ENCODE data around the gene ZNF438. TPM values are rescaled to one million over a fixed set of nuclear protein-coding genes. Genes with fewer than 3 reads are reported as not detected.
A peak's percentile ranks its signal among the peaks of the same experiment; 100 is the strongest.
"Not testable (repeated sequence)": the region's sequence is repeated elsewhere in the genome, so short reads cannot be mapped to it uniquely, and the experiment has no call there.

ZNF438 gene
- polyA plus RNA-seq, 1 experiment = 5.0 TPM

- Histone ChIP-seq H3K9me3 (ENCODE audit: control insufficient read depth, insufficient read depth, low read length) (peaks cover 3% of the 10 kb centered on the region; the same call in 1 of the 2 replicates), H3K4me3 (ENCODE audit: low read depth, low read length) (peak overlapping the region; percentile 68), H3K27ac (ENCODE audit: low read depth, low read length) (peak overlapping the region; percentile 93), H3K27me3 (ENCODE audit: control insufficient read depth, insufficient read depth, low read length) (no peaks in the 10 kb centered on the region)
- CTCF ChIA-PET = interaction anchor here (0.9 to 2.2 kb wide), 6 partner anchors 10 to 743 kb away, joined by 3 to 12 read pairs (median 3); no protein-coding TSS in a partner anchor
- POLR2A ChIA-PET = interaction anchor here (0.7 to 1.6 kb wide), 17 partner anchors 14 to 294 kb away, joined by 3 to 15 read pairs (median 6); no protein-coding TSS in a partner anchor
- TF ChIP-seq CTCF (IDR thresholded peaks at IDR 0.05; ENCODE audit: low read depth, low read length) = no peak
- no peak for DNase-seq (ENCODE audit: low read depth, low spot score)
These were observed 484 bp downstream of the ZNF438 start for GRCh38 chr10:31031205-31031557.

GRCh38 chr10:31030800-31031199, 865 bp downstream of the ZNF438 start:
- peak overlapping the region; percentile 68 for H3K4me3 ChIP-seq (ENCODE audit: low read depth, low read length)
- peaks cover 3% of the 10 kb centered on the region; the same call in 1 of the 2 replicates for H3K9me3 ChIP-seq (ENCODE audit: control insufficient read depth, insufficient read depth, low read length)
- ChIA-PET CTCF (interaction anchor here (0.9 to 2.2 kb wide), 2 partner anchors 247 to 343 kb away, joined by 3 to 12 read pairs; no protein-coding TSS in a partner anchor), POLR2A (no interaction called here)
- no peaks in the 10 kb centered on the region for H3K27me3 ChIP-seq (ENCODE audit: control insufficient read depth, insufficient read depth, low read length)
- DNase-seq (ENCODE audit: low read depth, low spot score) = no peak
- H3K27ac ChIP-seq (ENCODE audit: low read depth, low read length) = peak overlapping the region; percentile 93
- TF ChIP-seq CTCF (IDR thresholded peaks at IDR 0.05; ENCODE audit: low read depth, low read length) = no peak

GRCh38 chr10:31030260-31030659, 1.4 kb downstream of the ZNF438 start:
- no peak overlapping the region for H3K4me3 ChIP-seq (ENCODE audit: low read depth, low read length)
- no peak for DNase-seq (ENCODE audit: low read depth, low spot score)
- no peak for TF ChIP-seq CTCF (IDR thresholded peaks at IDR 0.05; ENCODE audit: low read depth, low read length)
- ChIA-PET CTCF (interaction anchor here (0.9 kb wide), 1 partner anchor 343 kb away, joined by 3 read pairs; no protein-coding TSS in a partner anchor), POLR2A (interaction anchor here (0.5 kb wide), 1 partner anchor 32 kb away, joined by 4 read pairs; no protein-coding TSS in a partner anchor)
- peaks cover 3% of the 10 kb centered on the region; the same call in 1 of the 2 replicates for H3K9me3 ChIP-seq (ENCODE audit: control insufficient read depth, insufficient read depth, low read length)
- no peak overlapping the region for H3K27ac ChIP-seq (ENCODE audit: low read depth, low read length)
- H3K27me3 ChIP-seq (ENCODE audit: control insufficient read depth, insufficient read depth, low read length) = no peaks in the 10 kb centered on the region

- H3K9me3 ChIP-seq (ENCODE audit: control insufficient read depth, insufficient read depth, low read length) = peaks cover 3% of the 10 kb centered on the region; the same call in 1 of the 2 replicates
- no peak for DNase-seq (ENCODE audit: low read depth, low spot score)
- CTCF ChIA-PET = no interaction called here
These were observed 3.6 kb downstream of the ZNF438 start for GRCh38 chr10:31028081-31028480.

GRCh38 chr10:31026279-31026678, 5.4 kb downstream of the ZNF438 start:
- not testable (repeated sequence) for H3K27me3 ChIP-seq (ENCODE audit: control insufficient read depth, insufficient read depth, low read length)

More at GRCh38 chr10:31028081-31028480, 3.6 kb downstream of the ZNF438 start:
- H3K27me3 ChIP-seq (ENCODE audit: control insufficient read depth, insufficient read depth, low read length) = no peaks in the 10 kb centered on the region
- H3K27ac ChIP-seq (ENCODE audit: low read depth, low read length) = no peak overlapping the region
- no peak overlapping the region for H3K4me3 ChIP-seq (ENCODE audit: low read depth, low read length)
- TF ChIP-seq CTCF (IDR thresholded peaks at IDR 0.05; ENCODE audit: low read depth, low read length) = no peak
- POLR2A ChIA-PET = no interaction called here

More at GRCh38 chr10:31026279-31026678, 5.4 kb downstream of the ZNF438 start:
- H3K4me3 ChIP-seq (ENCODE audit: low read depth, low read length); CTCF ChIA-PET; POLR2A ChIA-PET; H3K27ac ChIP-seq (ENCODE audit: low read depth, low read length); H3K9me3 ChIP-seq (ENCODE audit: control insufficient read depth, insufficient read depth, low read length); DNase-seq (ENCODE audit: low read depth, low spot score): not testable (repeated sequence)
